ENCODE results near the gene NACAD.

NACAD gene, protein sequence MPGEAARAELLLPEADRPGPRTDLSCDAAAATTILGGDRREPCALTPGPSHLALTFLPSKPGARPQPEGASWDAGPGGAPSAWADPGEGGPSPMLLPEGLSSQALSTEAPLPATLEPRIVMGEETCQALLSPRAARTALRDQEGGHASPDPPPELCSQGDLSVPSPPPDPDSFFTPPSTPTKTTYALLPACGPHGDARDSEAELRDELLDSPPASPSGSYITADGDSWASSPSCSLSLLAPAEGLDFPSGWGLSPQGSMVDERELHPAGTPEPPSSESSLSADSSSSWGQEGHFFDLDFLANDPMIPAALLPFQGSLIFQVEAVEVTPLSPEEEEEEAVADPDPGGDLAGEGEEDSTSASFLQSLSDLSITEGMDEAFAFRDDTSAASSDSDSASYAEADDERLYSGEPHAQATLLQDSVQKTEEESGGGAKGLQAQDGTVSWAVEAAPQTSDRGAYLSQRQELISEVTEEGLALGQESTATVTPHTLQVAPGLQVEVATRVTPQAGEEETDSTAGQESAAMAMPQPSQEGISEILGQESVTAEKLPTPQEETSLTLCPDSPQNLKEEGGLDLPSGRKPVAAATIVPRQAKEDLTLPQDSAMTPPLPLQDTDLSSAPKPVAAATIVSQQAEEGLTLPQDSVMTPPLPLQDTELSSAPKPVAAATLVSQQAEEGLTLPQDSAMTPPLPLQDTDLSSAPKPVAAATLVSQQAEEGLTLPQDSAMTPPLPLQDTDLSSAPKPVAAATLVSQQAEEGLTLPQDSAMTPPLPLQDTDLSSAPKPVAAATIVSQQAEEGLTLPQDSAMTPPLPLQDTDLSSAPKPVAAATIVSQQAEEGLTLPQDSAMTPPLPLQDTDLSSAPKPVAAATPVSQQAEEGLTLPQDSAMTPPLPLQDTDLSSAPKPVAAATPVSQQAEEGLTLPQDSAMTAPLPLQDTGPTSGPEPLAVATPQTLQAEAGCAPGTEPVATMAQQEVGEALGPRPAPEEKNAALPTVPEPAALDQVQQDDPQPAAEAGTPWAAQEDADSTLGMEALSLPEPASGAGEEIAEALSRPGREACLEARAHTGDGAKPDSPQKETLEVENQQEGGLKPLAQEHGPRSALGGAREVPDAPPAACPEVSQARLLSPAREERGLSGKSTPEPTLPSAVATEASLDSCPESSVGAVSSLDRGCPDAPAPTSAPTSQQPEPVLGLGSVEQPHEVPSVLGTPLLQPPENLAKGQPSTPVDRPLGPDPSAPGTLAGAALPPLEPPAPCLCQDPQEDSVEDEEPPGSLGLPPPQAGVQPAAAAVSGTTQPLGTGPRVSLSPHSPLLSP (N-terminal part only)

DNA sequence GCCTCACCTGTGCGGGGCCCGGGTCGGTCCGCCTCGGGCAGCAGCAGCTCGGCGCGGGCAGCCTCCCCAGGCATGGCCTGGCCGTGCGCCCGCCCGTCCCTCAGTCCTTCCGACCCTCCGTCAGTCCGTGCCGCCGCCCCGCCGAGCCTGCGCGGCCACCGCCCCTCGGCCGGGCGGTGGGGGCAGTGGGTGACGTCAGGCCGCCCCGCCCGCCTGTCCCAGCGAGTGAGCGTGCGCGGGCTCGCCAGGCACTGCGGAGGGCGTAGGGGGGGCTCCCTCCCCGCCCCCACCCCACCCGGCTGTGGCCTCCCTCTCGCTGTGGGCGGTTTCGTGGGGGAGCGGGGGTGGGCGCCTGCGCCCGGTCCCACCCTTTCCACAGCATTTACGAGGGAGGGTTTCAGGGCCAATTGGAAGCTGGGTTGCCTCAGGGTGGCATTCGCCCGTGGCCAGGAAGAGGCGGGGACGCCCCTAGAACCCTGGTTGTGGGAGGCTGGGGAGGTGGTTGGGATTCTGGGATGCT, at the start of gene NACAD:
NACAD (minus strand) TSS at position 149 of the 520 bp plus-strand sequence; CDS start at position 74, 75 bp downstream.
- DNase-seq (ENCODE audit: low read depth): no peak

DNA sequence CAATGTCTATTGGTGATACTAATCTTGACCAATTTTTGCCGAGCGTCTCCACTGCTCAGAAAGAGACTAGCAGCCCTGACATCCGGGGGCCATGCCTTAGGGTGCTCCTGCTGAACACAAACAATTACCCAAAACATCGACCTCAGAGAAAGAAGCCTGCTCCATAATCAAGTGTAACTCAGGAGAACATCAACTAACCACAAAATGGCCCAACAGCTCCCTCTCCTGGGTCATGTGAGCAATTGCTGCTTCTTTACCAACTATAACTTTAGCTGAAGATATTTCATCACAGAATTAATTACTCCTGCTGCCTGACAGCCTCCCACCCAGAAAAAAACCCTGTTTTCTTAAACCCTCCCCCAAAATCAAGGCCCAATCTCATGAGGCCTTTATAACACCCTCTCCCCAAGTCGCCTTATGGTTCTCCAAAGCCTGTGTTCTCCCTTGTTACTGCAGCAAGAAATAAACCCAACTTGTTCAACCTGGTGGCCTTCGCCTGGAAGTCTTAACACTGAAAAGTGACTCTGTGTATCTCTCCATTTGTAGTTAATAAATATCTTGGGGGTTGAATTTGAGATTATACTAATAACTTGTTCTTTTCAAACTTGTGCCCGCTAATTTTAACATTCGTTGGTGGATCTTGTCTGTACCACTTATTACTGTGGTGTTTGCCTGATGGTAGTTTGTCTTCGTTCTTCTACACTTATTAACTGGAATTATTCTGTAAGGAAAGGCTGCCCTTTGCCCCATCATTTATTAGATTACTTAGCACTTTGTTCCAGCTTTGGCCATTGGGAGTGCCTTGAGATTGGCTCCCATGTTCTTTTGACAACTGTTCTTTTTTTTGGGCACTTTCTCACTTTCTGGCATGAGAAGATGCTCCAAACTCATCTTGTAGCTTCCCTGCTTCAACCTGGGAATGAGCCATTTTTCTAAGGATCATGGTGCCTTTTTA, 47.6 kb upstream of the NACAD start:
- peak; percentile 73 for DNase-seq (ENCODE audit: low read depth)

DNA sequence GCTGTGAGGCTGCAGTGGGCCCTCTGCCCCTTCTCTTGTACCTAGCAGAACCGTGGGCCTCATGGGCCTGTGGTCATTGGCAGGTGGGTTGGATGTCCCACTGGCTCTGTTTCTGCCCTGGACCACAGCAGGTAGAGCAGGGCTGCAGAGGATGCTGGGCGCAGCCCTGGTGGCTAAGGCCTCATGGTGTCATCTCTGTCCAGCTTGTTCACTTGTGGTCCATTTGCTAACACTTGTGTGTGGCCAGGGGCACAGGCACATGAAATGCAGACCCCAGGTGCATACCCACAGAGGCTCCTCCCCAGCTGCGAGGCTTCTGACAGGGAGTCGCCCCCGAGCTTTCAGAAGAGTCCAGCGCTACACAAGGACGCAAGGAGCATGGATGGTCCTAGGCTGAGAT, 45.1 kb upstream of the NACAD start:
- no peak for DNase-seq (ENCODE audit: low read depth)

DNA sequence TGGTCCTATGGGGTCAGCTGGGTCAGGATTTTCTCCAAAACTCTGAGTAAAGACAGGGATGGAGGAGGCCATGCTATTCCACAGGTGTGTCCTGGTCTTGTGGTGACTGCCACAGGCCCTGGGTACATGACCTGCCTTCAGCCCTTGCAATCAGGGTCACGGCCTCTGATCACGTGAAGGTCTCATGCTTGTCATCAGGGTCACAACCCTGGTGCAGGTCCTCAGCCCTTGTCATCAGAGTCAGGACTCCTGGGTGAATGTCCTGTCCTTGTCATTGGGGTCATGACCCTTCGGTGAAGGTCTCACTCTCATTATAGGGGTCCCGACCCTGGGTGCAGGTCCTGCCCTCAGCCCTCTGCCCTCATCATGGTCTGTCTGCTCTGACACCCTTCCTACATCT, 44.6 kb upstream of the NACAD start:
- no peak for DNase-seq (ENCODE audit: low read depth)

DNA sequence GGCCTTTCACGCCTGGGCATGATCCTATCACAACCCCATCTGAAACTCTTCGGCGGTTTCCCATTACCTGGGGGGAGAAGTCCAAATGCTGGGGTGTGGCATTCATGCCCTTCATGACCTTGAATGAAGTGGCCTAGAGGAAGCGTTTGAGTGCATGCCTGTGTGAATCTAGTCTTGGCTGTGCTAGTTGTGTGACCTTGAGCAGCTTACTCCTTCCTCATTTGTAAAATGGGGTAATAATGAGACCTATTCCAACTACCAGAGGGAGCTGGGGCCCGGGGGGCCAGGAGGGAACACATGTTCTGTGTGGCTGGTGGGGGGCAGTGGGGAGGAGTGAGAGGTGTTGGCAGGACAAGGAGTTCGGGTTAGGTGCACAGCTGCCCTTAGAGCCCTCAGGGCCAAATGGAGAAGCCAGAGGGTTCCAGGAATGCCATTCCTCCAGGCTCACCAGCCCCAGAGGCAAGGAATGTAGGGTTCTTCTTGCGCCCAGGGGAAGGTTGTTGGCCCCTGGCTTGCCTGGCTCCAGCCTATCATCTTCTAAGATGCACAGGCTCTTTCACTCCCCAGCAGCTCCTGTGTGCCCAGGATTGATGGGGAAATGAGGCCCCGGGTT, 44.0 kb upstream of the NACAD start:
- DNase-seq (ENCODE audit: low read depth): no peak

DNA sequence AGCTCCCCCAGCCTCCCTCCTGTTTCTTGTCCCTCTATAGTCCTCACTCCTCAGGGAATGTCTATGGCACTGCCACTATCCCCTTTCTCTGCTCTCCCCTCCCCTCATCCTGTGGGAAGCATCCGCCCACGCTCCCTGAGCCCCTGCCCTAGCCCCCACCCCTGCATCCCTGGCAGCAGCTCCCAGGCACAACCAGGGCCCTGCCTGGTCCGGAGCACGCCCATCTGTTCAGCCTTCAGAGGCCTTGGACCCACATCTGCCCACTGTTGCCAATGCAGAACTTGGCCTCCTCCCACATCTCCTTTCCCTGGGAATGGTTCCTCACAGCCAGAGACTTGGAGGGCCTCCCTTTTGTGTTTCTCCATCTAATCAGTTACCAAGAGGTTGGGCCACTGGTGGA, 43.1 kb upstream of the NACAD start:
- DNase-seq (ENCODE audit: low read depth): no peak

DNA sequence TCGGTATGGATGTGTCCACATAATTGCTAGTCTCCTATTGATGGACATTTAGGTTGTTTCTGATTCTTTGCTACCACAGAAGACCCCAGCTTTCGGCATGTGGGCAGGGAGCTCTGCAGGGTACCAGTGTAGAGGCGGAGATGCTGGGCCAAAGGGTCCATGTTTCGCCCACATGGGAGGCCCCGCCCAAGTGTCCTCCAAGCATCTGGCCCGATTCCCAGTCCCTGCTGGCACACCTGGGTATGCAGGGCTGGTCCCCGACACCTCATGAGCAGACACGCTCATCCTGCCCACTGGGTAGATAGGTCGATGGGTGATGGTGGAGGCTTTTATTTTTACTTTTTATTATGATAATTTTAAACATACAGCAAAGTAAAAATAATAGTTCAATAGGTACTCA, 42.1 kb upstream of the NACAD start:
- no peak for DNase-seq (ENCODE audit: low read depth)

DNA sequence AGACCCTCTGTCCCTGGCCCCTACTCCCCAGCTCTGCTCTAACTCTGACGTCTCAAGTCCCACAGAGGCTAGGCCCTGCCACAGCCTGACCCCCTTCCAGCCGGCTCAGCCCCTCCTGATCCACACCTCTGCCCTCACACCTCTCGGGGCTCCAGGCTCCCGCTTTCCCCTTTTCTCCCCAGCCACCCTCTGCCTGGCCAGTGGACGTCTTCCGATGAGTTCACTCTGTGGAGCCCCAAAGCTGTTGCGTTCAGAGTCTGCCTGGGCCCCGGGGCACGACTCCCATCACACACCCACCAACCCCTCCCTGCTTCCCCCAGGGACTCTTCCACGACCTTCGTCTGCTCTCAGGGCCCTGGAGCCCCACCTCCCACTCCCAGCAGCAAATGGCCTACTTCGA, 41.1 kb upstream of the NACAD start:
- DNase-seq (ENCODE audit: low read depth): no peak

DNA sequence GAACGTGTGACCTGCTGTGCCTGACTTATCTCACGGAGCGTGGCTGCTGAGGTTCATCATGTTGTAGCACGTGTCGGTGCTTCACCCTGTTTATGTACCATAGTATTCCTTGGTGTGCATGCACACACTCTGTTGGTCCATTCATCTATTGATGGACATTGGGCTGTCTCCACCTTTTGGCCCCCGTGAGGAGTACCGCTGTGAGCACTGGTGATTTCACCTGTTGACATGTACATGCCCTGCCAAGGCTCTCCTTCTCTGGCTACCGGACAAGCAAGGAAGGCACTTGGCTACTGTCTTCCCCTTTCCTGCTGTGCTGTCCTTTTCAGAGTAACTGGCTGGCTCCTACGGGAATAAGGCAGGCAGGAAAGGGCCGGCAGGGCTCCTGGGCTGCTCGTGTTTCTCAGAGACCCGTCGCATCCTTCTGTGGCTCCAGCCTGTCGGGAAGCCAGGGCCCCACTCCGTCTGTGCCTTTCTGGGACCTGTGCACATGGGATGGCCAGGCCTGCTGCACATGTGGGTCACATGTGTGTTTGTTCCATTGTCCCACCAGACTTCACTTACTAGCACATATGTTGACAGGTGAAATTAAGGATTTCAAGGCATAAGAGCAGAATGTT, 40.5 kb upstream of the NACAD start:
- DNase-seq (ENCODE audit: low read depth): no peak

DNA sequence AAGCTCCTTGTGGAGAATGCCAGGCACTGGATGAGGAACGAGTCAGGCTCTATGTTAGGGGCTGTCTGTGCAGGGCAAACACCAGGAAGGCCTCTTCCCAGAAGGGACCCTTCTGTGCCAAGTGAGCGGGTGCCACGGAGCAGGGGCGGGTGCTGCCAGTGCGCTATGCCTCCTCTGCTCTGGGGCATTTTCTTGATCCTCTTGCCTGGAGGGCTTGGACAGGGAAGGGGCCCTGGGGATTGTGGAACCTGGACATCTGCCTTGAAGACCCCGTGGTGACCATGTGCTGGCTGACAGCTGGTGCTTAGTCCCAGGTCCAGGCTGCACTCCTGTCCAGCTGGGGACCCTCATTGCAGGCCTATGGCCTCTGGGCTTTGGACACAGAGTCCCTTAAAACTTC, 38.2 kb upstream of the NACAD start:
- DNase-seq (ENCODE audit: low read depth): no peak

DNA sequence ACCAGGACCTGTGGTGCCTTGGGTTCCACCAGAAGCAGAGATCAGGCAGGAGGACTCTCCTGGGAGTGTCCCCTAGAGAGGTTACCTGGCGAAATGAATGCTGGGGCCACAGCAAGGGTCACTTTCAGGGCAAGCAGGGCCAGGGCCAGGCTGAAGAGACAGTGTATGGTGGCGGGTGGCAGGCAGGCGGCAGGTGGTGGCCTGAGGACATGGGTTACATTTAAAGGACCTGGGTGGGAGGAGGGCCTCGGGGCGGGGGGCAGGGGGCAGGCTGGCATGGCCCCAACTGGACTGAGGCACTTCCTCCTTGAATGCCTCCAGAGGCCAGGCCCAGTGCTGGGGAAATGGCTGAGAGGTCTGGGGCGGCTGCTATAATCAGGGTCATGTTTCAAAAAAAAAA, 37.4 kb upstream of the NACAD start:
- no peak for DNase-seq (ENCODE audit: low read depth)

DNA sequence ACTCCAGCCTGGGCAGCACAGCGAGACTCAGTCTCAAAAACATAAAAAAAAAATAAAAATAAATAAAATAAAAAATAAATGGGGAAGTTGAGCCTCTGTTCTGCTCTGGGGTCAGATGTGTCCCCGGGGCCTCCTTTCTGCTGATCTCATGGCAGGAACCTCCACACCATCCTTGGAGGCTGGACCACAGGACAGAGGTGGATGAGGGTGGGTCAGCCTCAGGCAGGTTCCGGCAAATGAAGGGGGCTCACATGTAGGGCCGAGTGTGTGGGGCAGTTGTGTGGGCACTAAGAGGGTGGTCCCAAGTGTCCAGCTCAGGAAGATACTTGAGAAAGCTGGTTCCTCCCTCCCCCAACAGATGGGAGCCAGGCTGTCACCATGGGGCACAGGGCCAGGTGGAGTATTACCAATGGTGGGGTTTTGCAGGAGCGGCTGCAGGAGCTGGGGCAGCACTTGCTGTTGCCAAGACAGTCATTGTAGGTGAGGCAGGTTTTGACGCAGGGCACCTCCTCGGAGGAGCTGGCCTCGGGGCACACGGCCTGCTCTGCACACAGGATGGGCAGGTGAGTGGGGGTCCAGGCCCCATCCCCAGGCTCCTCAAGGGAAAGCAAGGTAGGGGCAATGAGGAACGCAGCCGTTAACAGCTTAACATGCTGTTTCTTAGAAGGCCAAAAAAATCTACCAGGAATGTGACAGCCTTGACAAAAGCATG, 36.6 kb upstream of the NACAD start:
- DNase-seq (ENCODE audit: low read depth): no peak

DNA sequence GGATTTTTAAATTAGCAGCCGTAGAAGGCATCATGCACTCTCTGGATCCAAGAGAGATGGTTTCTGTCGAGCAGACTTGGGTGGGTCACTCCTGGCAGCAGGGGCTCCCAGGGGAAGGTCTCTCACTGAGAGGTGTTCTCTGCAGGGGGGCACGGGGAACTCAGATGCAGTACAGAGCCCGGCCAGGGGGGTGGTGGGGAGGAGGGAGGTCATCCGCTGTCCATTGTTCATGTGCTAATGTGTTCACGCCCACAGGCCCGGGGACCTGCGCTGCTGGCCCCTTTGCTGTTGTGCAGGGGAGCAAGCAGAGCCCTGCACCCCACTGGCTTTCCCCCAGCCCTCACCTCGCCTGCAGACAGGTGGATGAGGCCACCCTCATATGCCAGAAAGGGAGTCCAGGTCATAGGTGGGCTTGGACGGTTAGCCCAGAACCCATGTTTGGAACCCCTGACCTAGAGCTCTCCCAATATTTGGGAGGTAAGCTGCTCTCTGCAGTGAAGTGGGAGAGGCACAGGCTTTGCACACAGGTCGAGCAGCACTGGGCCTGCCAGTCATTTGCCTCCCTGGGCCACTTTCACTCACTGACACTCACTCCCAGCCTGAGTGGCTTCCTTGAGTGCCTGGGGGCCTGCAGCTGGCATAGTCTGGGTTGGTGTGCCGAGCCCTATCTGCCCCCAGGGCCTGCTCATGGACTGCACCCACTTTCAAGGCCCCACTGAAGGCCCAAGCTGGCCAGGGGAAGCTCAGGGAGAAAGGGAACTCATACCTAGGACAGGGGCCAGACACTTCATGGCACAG, 35.3 kb upstream of the NACAD start:
- no peak for DNase-seq (ENCODE audit: low read depth)

DNA sequence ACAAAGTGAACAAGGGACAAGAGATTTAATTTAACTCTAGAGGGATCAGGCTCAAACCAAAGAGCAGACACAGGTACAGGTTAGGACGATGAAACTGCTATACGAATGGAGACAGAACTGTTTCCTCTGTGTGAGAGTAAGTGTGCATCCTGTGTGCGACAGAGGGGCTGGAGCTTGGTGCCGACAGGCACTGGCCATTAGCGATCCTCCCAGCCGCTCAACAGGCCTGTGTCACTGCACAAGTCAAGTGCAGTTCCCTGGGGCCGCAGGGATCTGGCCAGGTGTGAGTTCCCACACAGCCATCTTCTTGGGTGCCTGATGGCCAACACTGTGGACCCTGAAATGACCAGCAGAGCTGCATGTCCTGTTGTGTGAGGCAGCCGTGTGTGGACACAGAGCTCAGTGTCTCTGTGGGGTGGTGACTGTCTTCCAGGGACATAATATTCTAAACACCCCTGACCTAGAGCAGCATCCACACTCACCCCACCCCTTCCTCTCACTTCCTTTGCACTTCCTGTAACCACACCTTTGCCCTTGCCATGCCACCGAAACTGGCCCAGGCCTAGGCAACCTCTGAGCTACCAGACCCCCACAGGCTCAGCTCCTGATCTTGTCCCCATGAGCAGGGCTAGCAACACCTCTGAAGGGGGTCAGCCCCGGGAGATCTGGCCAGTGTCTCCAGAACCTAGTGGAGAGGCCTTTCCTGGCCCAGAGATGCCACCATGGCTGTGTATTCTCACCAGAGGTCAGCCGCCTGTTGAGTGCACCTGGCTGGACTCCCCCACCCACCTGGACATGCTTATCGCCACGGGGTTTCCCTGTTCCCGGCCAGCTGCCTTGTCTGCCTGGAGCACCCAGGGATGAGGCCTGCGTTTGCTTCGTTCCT, 34.4 kb upstream of the NACAD start:
- no peak for DNase-seq (ENCODE audit: low read depth)

DNA sequence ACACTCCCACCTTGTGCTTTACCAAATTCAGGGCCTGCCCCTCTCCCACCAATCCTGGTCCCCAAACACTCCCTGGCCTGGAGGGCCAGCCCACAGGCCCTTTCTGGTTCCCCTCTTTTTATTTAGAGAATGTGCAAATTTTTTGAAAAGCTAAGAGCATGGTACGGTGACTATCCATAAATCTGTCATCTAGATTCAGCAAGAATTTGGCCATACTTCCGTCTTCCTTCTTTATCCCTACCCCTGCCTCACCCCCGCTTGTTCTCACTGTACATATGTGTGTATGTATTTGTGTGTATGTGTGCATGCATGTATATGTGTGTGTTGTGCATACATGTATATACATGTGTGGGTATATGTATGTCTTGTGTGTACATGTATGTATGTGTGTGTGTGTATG, 30.8 kb upstream of the NACAD start:
- DNase-seq (ENCODE audit: low read depth): no peak

DNA sequence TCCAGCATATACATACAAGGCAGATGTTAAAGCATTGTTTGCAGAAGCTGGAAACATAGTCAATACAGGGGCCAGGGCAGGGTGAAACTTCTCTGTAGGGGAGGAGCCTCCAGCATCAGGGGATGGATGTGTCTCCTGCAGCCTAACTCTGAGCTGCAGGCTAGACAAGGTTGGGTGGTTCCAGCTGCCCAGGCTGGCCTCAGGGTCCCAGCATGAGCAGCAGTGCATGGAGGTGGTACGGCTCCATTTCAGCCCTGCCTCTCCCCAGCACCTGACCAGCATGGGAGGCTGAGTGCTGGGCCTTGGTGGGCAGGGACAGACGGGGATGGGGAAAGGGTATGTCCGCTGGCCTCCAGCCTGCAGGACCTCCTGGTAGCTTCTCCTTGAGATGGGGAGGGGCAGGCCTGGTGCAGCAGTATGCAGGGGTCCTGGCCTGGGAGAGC, 30.1 kb upstream of the NACAD start:
- no peak for DNase-seq (ENCODE audit: low read depth)

DNA sequence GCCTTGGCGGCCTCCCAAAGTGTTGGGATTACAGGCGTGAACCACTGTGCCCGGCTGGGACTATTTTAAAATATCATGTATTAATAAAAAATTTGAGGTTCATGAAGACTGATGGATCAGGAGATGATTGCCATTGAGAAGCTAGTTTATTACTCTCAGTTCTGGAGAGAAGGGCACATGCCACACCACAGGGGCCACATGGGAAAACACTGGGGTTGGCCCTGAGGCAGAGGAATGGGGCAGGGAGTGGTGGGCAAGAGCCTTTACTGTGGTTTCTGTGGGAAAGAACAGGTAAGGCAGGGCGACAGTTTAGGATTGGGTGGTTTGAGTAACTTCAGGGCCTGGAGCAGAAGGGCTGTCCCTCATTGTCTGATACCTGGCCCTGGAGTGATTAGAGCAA, 29.5 kb upstream of the NACAD start:
- DNase-seq (ENCODE audit: low read depth): no peak
